HEK293 (cell line): Measurements from ENCODE around the gene PDGFD.

Source experiments
- CTCF ChIA-PET: fragments of 350-600 bp; formaldehyde crosslinking; extraction: SDS; loops from one replicate; lab custom pipeline; 2021; ENCODE audit warnings: antibody characterized with exemption; lab: Yijun Ruan, JAX
- POLR2A ChIA-PET: fragments of 300-600 bp; formaldehyde crosslinking; extraction: SDS; loops from one replicate; lab custom pipeline; 2020; ENCODE audit warnings: antibody characterized with exemption, inconsistent platforms; lab: Yijun Ruan, JAX
- H3K27ac ChIP-seq: fragments of 200-500 bp; sonication (Bioruptor generic); 2 replicates; pipeline ENCODE4 v1.5.1; 2014; ENCODE audit warnings: low read depth, low read length, control low read depth, inconsistent platforms; ENCODE audit errors: extremely low read depth
- H3K36me3 ChIP-seq, 2 experiments: fragments of 200-500 bp in 1 of 2; sonication (Bioruptor generic) in 1 of 2; 1 replicate in 1 of 2; 2 replicates in 1 of 2; pipeline ENCODE4 v1.5.1; 2014 to 2017; ENCODE audit warnings: inconsistent platforms in 2 of 2, low read length in 2 of 2; ENCODE audit not compliant: control insufficient read depth in 2 of 2, insufficient read depth in 1 of 2
- H3K4me1 ChIP-seq: fragments of 200-500 bp; sonication (Bioruptor generic); 2 replicates; pipeline ENCODE4 v1.5.1; 2014; ENCODE audit warnings: mild to moderate bottlenecking, low read length, inconsistent platforms; ENCODE audit not compliant: control insufficient read depth, insufficient read depth
- H3K4me3 ChIP-seq: 2 replicates; pipeline ENCODE4 v1.5.1; 2011; ENCODE audit warnings: low read depth, mild to moderate bottlenecking, control low read depth, low read length, moderate library complexity
- H3K9me3 ChIP-seq: fragments of 200-500 bp; sonication (Bioruptor generic); 2 replicates; pipeline ENCODE4 v1.5.1; 2014; ENCODE audit warnings: low read depth, low read length, inconsistent platforms; ENCODE audit not compliant: control insufficient read depth, insufficient read depth
- EGR2 ChIP-seq: fragments of 450-650 bp; formaldehyde crosslinking; IDR thresholded peaks from 2 replicates; pipeline ENCODE4 v1.5.1; 2016; ENCODE audit warnings: low read depth, missing biosample characterization, missing genetic modification characterization
- HIC1 ChIP-seq: fragments of 450-650 bp; formaldehyde crosslinking; IDR thresholded peaks from 2 replicates; pipeline ENCODE4 v1.5.1; 2016; ENCODE audit warnings: missing biosample characterization, missing genetic modification characterization
- INSM2 ChIP-seq: fragments of 450-650 bp; formaldehyde crosslinking; IDR thresholded peaks from 2 replicates; pipeline ENCODE4 v1.5.1; 2016; ENCODE audit warnings: missing biosample characterization, missing genetic modification characterization
- RBAK ChIP-seq: fragments of 450-650 bp; formaldehyde crosslinking; IDR thresholded peaks from 2 replicates; pipeline ENCODE4 v1.5.1; 2016; ENCODE audit warnings: missing biosample characterization, missing genetic modification characterization
- REPIN1 ChIP-seq: fragments of 450-650 bp; formaldehyde crosslinking; IDR thresholded peaks from 2 replicates; pipeline ENCODE4 v1.5.1; 2017; ENCODE audit warnings: missing biosample characterization, missing genetic modification characterization, low read depth
- SETDB1 ChIP-seq: IDR thresholded peaks from one replicate; pipeline ENCODE4 v1.6.1; 2017; ENCODE audit warnings: mild to moderate bottlenecking, low read length, moderate library complexity, mixed read lengths; ENCODE audit not compliant: insufficient read length
- TCF7L2 ChIP-seq: IDR thresholded peaks from 2 replicates; pipeline ENCODE4 v1.6.1; 2011; ENCODE audit warnings: low read depth, mild to moderate bottlenecking, inconsistent platforms, low read length, moderate library complexity, borderline replicate concordance
- ZBTB20 ChIP-seq: fragments of 450-650 bp; formaldehyde crosslinking; IDR thresholded peaks from 2 replicates; pipeline ENCODE4 v1.5.1; 2016; ENCODE audit warnings: missing biosample characterization, missing genetic modification characterization
- ZBTB6 ChIP-seq: fragments of 450-650 bp; formaldehyde crosslinking; IDR thresholded peaks from 2 replicates; pipeline ENCODE4 v1.5.1; 2017; ENCODE audit warnings: missing biosample characterization, missing genetic modification characterization
- ZNF10 ChIP-seq: fragments of 450-650 bp; formaldehyde crosslinking; IDR thresholded peaks from 2 replicates; pipeline ENCODE4 v1.5.1; 2017; ENCODE audit warnings: missing biosample characterization, missing genetic modification characterization
- ZNF114 ChIP-seq: fragments of 450-650 bp; formaldehyde crosslinking; IDR thresholded peaks from 2 replicates; pipeline ENCODE4 v1.5.0; 2017; ENCODE audit warnings: missing biosample characterization, missing genetic modification characterization
- ZNF140 ChIP-seq: fragments of 450-650 bp; formaldehyde crosslinking; IDR thresholded peaks from 2 replicates; pipeline ENCODE4 v1.5.1; 2016; ENCODE audit warnings: missing biosample characterization, missing genetic modification characterization
- ZNF239 ChIP-seq: fragments of 450-650 bp; formaldehyde crosslinking; IDR thresholded peaks from 2 replicates; pipeline ENCODE4 v1.5.1; 2016; ENCODE audit warnings: missing biosample characterization, missing genetic modification characterization
- ZNF24 ChIP-seq: fragments of 450-650 bp; formaldehyde crosslinking; IDR thresholded peaks from 2 replicates; pipeline ENCODE4 v1.5.1; 2016; ENCODE audit warnings: missing biosample characterization, missing genetic modification characterization
- ZNF426 ChIP-seq: fragments of 450-650 bp; formaldehyde crosslinking; IDR thresholded peaks from 2 replicates; pipeline ENCODE4 v1.5.1; 2017; ENCODE audit warnings: missing biosample characterization, missing genetic modification characterization, mild to moderate bottlenecking, inconsistent platforms, moderate library complexity
- ZNF488 ChIP-seq: fragments of 450-650 bp; formaldehyde crosslinking; IDR thresholded peaks from 2 replicates; pipeline ENCODE4 v1.5.1; 2016; ENCODE audit warnings: missing biosample characterization, missing genetic modification characterization
- ZNF521 ChIP-seq: fragments of 450-650 bp; formaldehyde crosslinking; IDR thresholded peaks from 2 replicates; pipeline ENCODE4 v1.5.1; 2017; ENCODE audit warnings: missing biosample characterization, mild to moderate bottlenecking, missing genetic modification characterization
- ZNF549 ChIP-seq: fragments of 450-650 bp; IDR thresholded peaks from 2 replicates; pipeline ENCODE4 v1.5.1; 2018; ENCODE audit warnings: missing biosample characterization, missing genetic modification characterization, mild to moderate bottlenecking, inconsistent platforms, moderate library complexity
- ZNF580 ChIP-seq: fragments of 450-650 bp; formaldehyde crosslinking; IDR thresholded peaks from 2 replicates; pipeline ENCODE4 v1.5.1; 2016; ENCODE audit warnings: missing biosample characterization, missing genetic modification characterization
- ZNF610 ChIP-seq: fragments of 450-650 bp; formaldehyde crosslinking; IDR thresholded peaks from 2 replicates; pipeline ENCODE4 v1.5.1; 2016; ENCODE audit warnings: missing biosample characterization, missing genetic modification characterization, borderline replicate concordance
- ZNF629 ChIP-seq: fragments of 450-650 bp; formaldehyde crosslinking; IDR thresholded peaks from 2 replicates; pipeline ENCODE4 v1.5.1; 2017; ENCODE audit warnings: missing biosample characterization, missing genetic modification characterization
- ZNF76 ChIP-seq: fragments of 450-650 bp; formaldehyde crosslinking; IDR thresholded peaks from 2 replicates; pipeline ENCODE4; 2016; ENCODE audit warnings: low read depth, missing biosample characterization, missing genetic modification characterization, borderline replicate concordance
- ZNF768 ChIP-seq: fragments of 450-650 bp; formaldehyde crosslinking; IDR thresholded peaks from 2 replicates; pipeline ENCODE4 v1.5.1; 2018; ENCODE audit warnings: missing biosample characterization, mild to moderate bottlenecking, missing genetic modification characterization
- ZNF785 ChIP-seq: fragments of 450-650 bp; formaldehyde crosslinking; IDR thresholded peaks from 2 replicates; pipeline ENCODE4 v1.5.1; 2016; ENCODE audit warnings: missing biosample characterization, missing genetic modification characterization
- ZNF843 ChIP-seq: fragments of 450-650 bp; formaldehyde crosslinking; IDR thresholded peaks from 2 replicates; pipeline ENCODE4 v1.5.1; 2016; ENCODE audit warnings: missing biosample characterization, missing genetic modification characterization

PDGFD gene

GRCh38 chr11:104122011-104122635, 41.8 kb downstream of the PDGFD start:
- CTCF ChIA-PET: no interaction called here
- H3K4me1 ChIP-seq: no peaks in the 10 kb centered on the region

GRCh38 chr11:104120493-104121137, 43.3 kb downstream of the PDGFD start:
- H3K4me1 ChIP-seq: no peaks in the 10 kb centered on the region
- TF ChIP-seq ZNF10 (tag by site-specific recombination): no peak
- TF ChIP-seq ZNF843: no peak
- TF ChIP-seq ZNF785 (tag by site-specific recombination): no peak
- no peak for TF ChIP-seq SETDB1
- TF ChIP-seq ZNF629 (tag by site-specific recombination): no peak
- no peak for TF ChIP-seq ZBTB6 (tag by site-specific recombination)
- no peak for TF ChIP-seq TCF7L2
- no peak for TF ChIP-seq ZNF610 (tag by site-specific recombination)
- no peak for TF ChIP-seq ZNF521 (tag by site-specific recombination)
- TF ChIP-seq RBAK (tag by site-specific recombination): no peak
- no peak for TF ChIP-seq ZNF426 (tag by site-specific recombination)
- TF ChIP-seq ZNF239 (tag by site-specific recombination): no peak
- TF ChIP-seq, all 188 proteins: peak for 0
- no peaks in the 10 kb centered on the region for H3K9me3 ChIP-seq
- POLR2A ChIA-PET: no interaction called here
- H3K36me3 ChIP-seq: no peaks in the 10 kb centered on the region
- CTCF ChIA-PET: no interaction called here
- H3K4me3 ChIP-seq: no peak overlapping the region
- H3K27ac ChIP-seq: no peak overlapping the region

More at GRCh38 chr11:104122011-104122635, 41.8 kb downstream of the PDGFD start:
- H3K9me3 ChIP-seq: no peaks in the 10 kb centered on the region
- no peak overlapping the region for H3K4me3 ChIP-seq
- TF ChIP-seq HIC1 (tag by site-specific recombination): no peak
- TF ChIP-seq ZNF549 (tag by site-specific recombination): no peak
- TF ChIP-seq ZNF768: no peak
- TF ChIP-seq REPIN1 (tag by site-specific recombination): no peak
- no peak for TF ChIP-seq EGR2 (tag by site-specific recombination)
- TF ChIP-seq ZNF488 (tag by site-specific recombination): no peak
- no peak for TF ChIP-seq ZNF24
- TF ChIP-seq ZNF114 (tag by site-specific recombination): no peak
- TF ChIP-seq INSM2 (tag by site-specific recombination): no peak
- no peak for TF ChIP-seq ZNF140 (tag by site-specific recombination)
- no peak for TF ChIP-seq ZBTB20 (tag by site-specific recombination)
- TF ChIP-seq ZNF580 (tag by site-specific recombination): no peak
- no peak for TF ChIP-seq SETDB1
- TF ChIP-seq ZNF76: no peak
- TF ChIP-seq, all 188 proteins: peak for 0
- POLR2A ChIA-PET: no interaction called here
- no peaks in the 10 kb centered on the region for H3K36me3 ChIP-seq
- H3K27ac ChIP-seq: no peak overlapping the region
